GM21619 (cell line): ENCODE measurements around the gene CCDC170.
"Not testable (repeated sequence)": the region's sequence is repeated elsewhere in the genome, so short reads cannot be mapped to it uniquely, and the experiment has no call there.

Experiments used
- ATAC-seq: cut with Tn5 transposase; IDR thresholded peaks from one replicate; pipeline ENCODE4 v1.9.1; 2021; ENCODE audit not compliant: unreplicated experiment

CCDC170 gene

DNA sequence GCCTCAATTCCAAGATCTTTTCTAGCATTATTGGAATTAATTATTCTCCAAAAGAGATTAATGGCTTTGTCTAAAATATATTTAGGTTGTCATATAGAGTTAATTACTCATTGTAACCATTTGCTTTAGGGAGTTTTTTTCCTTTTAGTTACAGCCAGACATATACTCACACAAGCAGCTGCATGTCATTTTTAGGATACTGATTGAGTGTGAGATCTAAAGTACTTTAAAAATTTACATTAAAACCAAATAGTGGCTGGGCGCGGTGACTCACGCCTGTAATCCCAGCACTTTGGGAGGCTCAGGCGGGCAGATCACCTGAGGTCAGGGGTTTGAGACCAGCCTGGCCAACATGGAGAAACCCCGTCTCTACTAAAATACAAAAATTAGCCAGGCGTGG is 51.1 kb downstream of the CCDC170 start:
- not testable (repeated sequence) for ATAC-seq

DNA sequence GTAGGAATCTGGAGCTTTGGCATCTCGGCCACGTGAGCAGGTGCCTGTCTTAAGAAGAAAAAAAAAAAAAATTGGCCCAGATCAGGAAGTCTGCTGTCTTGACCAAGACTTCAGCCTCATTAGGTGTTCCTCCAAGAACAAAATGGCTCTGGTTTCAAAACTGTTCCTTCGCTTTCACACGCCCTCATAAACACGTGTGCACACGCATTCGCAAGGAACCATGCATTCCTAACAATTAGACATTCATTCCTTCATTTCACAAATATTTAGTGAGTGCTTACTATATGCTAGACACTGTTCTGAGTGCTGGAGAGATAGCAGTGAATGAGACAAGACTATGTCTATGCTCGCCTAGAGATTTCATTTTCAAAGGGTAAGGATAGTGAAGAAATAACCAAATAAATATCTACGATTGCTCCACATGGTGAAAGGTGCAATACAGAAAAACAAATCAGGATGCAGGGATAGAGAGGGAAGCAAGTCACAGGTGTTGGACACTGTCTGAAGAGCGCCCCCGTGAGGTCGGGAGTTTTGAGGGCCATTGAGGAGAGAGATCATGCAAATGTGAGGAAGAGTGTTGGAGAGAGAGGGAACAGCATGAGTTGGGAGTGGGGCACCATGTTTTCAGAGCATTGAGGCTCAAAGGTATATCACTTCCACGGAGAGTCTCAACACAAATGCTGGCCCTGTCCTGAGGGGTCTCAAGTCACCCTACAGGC is 53.3 kb downstream of the CCDC170 start:
- ATAC-seq = no peak

DNA sequence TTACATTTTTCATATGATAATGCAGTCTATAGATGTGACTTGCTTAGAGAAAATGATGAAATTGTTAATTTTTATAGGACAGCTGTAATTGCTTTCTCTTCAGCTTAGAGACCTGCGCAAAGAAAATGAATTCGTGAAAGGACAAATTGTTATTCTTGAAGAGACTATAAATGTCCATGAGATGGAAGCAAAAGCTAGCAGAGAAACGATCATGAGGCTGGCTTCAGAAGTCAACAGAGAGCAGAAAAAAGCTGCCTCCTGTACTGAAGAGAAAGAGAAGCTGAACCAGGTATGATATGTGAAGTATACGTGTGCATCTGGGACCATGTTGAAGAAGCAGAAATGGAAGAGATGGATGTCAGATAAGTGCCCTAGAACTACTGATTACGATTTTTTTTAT is 54.4 kb downstream of the CCDC170 start:
- ATAC-seq = no peak

DNA sequence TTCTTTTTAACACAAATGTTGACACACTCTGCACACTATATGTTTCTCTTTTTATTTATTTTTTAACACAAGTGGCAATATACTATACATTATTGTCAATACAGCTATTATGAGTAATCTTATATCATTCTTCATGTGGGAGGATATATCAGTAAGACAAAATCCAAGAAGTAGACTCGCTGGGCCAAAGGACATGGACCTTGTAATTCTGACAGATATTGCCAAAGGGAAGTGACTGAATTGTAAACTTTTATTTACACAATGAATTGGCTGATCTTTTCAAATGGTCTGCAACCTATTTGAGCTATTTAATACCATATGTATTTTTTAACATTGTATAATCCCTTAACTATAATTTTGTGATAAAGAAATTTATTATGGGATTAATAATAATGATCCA is 56.0 kb downstream of the CCDC170 start:
- ATAC-seq = no peak

DNA sequence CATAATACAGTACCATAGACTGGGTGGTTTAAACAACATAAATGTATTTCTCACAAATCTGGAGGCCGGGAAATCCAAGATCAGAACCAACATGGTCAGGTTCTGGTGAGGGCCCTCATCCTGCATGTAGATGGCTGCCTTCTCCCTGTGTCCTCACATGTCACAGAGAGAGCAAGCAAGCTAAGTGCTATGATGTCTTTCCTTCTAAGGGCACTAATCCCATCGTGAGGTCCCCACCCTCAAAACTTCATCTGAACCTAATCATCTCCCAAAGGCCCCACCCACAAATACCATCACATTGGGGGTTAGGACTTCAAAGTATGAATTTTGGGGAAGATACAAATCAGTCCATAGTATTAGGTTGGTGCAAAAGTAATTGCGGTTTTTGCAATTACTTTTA is 56.8 kb downstream of the CCDC170 start:
- ATAC-seq = no peak

DNA sequence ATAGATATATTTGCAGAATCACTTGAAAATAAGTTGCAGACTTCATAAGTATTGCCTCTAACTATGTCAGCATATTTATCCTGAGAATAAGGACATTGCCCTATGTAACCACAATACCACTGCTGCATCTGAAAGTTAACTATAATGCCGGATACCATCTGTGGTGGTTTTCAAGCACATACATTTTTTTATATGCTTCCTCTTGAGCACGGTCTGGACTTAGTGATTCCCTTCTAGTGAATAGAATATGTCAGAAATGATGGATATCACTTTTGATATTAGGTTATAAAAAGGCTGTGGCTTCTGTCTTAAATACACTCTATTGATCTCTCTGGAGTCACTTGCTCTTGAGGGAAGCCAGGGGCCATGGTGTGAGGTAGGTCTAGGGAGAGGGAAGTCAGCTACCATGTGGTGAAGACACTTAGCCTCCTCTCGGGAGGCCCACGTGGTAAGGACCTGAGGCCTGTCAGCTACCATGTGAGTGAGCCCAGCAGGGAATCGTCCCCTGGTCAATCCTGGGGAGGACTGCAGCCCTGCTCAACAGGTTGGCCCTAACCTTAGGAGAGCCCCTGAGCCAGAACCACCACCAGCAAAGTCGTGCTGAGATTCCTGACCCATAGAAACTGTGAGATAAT is 57.5 kb downstream of the CCDC170 start:
- no peak for ATAC-seq

DNA sequence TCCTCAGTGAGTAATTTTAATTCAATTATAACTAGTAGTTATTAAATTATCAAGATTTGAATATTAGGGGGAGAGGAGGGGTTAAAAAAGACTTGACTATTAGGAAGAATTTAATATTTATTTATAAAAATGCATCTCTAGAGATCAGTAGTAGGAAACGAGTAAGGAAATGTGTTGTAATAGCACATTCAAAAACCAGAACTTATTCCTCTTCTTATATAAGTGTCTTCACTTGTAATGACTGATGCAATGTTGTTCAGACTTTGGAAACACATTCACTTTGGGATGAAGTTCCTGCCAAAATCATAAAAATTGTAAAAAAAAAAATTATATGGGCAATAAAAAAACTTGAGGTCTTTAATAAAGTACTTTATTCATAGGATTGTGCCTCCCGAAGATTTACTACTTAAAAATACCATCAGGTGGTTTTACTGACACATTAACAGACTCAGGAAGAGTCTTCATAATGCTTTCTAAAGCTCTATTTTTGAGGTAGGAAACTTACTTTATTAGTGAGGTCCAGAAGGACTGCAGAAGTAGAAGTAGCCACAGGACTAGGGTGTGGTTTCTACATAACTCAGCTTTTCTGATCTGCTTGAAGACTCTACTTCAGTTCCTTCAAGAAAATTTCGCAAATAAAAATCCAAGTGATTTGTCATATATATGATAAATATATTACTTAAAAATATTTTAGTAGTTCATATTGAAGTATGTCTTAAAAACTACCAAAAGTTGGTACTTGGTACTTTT is 59.8 kb downstream of the CCDC170 start:
- ATAC-seq = no peak

DNA sequence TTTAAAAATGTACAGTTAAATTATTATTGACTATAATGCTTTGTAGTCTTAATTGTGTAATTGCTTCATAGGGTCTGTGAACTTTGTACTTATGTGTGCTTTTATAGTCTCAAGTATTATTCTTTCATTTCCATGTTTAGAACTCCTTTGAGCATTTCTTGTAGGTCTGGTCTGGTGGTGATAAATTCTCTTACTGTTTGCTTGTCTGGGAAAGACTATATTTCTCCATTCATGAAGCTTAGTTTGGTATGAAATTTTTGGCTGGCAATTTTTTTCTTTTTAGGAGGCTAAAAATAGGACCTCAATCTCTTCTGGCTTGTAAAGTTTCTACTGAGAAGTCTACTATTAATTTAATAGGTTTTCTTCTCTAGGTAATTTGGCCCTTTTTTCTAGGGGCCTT is 67.4 kb downstream of the CCDC170 start:
- no peak for ATAC-seq

DNA sequence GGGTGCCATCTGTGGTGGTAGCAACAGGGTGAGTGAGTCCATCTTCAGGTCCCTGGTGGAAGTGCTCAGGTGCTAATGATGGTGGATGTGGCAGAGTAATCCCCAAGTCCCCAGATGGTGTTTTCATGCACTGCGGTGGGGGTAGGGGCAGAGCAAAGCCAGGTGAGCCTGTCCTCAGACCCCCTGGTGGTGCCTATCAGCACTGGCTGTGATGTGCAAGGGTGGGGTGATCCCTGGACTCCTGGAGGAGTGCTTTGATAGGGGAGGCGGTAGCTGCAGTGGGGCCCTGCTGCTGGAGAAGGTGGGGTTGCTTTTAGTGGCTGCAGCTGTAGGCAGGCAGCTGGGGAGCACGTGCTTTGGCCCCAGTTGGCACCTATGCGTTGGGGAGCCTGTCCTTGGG is 70.8 kb downstream of the CCDC170 start:
- no peak for ATAC-seq

DNA sequence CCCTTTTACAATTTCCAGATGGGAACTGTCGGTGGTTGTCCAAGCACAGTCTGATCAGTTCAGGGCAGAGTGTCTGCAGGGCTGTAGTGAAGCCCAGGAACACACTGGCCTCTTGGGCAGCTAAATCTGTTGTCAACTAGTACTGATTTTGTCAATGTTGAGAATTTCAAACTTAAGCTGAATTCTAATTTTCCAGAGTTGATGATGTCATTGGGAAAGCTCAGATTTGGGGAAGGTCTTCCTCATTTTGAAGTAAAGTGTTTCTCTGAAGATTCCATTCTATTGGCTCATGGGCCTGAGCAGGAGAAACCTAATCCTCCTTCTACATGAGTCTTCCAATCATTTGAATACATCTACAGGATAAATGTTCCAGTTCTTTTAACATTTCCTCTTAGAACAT is 72.1 kb downstream of the CCDC170 start:
- ATAC-seq = no peak

DNA sequence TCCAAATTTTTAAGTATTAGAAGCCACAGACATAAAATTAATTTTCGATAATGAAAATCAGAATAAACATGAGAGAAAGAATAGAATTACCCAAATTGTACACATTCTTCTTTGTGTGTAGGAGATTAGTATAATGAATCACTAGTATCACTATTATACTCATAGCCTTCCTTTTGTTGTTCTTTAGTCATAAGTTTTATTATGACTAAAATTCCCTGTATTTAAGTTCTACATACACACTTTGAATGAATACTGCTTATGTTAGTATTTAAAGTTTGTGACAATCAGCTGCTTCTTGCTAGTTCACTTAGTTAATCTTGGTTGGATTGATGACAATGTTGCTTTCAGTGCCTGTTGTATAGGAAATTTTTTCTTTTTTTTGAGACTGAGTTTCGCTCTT is 72.7 kb downstream of the CCDC170 start:
- no peak for ATAC-seq

DNA sequence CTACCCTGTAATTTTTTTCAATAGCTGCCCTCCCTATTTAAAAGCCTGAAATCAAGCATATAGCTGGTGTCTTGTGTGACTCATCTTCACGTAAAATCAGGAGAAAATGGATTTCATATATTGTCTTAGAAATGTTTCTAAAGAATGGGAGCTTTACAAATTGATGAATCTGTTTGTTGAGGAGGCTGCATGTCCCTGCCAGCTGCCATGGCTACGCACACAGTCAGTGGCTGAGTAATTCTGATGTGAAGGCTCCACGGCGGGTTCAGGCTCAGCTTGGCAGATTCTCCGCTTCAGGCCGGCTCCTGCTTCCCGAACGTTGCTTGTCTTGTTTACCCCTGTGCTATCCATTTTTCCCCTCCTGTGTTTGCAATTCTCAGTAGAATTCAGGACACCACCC is 82.8 kb downstream of the CCDC170 start:
- no peak for ATAC-seq

DNA sequence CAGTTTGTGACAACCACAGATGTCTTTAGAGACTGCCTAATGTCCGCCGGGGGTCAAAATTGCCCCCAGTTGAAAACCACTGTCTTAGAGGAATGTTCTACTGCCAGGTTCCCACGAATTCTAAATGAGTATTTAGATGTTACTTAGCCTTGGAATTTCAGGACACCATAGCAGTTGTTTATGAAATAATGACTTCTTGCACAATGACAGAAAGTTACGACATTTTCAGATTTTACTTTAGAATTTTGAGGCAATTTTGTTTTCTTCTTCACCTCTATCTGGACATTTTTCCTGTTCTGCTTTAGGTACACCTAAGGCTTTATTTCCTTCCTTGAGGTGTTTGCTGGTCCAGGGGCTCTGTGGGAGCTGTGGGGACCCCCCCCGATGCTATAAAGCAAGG is 83.4 kb downstream of the CCDC170 start:
- no peak for ATAC-seq

DNA sequence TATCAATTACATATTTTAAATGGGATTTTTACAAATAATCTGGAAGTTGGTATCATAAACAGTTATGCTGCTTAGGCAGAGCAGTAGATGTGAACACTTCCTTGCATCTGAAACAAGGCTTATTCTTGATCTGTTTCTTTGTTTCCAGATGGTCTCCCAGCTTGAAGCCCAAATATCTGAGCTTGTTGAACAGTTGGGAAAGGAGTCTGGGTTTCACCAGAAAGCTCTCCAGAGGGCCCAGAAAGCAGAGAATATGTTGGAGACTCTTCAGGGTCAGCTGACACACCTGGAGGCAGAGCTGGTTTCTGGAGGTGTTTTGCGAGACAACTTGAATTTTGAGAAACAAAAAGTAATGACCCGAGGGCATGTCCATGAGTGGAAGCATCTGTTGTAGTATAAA is 91.9 kb downstream of the CCDC170 start:
- no peak for ATAC-seq

DNA sequence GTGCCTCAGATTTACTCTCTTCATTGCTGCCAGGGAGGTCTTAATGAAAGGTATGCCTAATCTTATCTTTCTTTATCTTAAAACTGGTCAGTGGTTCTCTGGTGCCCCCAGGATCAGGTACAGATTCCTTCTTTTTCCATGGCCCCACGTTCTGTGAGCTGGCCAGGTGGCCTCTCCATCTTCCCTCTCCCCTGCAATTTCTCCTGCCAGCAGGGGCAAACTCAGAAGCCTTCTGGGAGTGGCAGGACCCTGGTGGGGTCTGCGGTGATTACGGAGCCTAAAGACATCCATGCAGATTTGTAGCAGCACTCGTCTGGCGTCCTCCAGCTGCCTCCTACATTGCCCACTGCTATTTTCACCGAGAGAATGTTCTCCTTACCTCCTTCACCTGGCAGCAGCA is 95.8 kb downstream of the CCDC170 start:
- no peak for ATAC-seq

DNA sequence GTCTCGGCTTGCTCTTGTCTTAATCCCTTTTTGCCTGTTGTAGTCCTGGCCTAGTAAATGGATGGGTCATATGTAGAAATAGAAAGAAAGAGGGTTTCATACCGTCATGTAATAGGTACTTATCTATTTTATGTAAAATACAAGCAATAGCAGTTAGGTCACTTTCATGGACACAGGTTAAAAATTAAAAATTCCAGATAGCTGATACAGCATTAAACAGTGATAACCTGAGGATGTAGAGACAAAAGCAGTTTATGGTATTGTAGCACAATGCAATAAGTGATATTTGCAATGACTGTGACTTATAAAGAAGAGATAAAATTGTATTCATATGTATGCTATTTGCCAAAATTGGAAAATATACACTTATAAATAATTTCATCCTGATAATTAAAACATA is 96.9 kb downstream of the CCDC170 start:
- no peak for ATAC-seq

DNA sequence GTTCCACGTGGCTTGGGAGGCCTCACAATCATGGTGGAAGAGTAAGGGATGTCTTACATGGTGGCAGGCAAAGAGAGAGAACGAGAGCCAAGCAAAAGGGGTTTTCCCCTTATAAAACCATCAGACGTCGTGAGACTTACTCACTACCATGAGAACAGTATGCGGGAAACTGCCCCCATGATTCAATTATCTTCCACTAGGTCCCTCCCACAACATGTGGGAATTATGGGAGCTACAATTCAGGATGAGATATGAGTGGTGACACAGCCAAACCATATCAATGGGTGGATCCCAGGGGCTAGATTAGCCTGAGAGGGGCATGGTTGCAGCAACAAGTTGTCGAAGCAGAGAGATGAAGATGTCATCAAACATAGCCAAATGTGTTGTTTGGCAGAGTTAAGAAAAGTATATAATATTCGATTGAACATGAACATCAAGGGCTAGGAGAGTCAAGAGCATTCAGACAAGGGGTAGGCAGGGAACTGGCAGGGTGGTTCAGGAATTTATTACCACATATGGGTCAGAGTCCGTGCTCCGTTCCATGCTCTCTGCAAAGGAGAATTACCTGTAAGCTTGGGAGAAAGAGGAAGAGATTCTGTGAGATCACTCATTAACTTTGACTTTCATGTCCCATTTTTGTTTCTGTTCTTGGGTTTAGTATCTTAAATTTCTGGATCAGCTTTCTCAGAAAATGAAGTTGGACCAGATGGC is 98.8 kb downstream of the CCDC170 start:
- no peak for ATAC-seq

DNA sequence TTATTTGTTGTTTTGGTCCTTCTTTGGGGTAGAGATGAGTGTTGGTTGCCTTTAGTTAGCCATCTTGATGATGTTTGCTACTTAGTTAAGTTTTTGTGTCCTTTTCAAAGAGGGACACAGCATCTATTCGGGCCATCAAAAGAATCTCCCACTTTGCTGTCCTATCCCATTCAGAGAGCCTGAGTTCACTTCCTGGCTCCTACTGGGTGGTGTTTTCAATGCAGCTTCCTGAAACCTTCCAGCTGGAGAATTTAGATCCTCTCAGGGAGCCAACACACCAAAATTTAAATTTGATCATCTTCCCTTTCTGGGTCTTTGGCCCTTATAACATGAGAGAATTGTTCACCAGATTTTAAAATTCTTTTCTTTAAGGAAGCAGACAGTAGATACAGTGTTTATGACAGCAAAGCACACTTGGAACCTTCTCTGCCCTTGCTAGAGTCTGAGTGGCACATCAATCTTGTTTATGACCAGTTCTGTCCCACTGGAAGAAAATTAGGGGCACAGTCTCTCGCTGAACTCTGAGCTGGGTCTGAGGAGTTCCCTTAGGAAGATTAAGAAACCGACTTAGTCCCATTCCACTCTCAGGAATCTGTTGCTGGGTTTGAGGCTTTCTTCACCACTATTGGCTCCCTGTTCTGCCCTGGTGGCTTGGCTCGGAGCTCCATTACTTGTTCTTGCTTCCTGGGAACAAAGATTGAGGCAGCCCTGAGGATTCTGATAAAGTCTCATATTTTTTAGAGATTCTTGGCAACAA is 115.5 kb downstream of the CCDC170 start:
- ATAC-seq = no peak

DNA sequence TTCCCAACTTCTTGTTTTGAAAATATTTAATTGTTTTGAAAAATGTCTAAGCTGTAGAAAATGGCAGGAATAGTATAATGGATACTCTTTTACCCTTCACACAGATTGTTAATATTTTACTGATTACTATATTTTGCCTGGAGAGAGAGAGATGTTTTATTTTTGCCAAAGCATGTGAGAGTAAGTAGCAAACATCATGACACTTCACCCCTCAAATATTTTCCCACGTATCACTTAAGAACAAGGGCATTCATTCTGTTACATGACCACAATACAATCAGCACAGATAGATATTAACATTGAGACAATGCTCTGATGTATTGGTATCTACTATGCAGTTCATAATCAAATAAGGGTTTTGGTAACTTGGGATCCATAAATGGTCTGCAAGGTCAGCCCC is 116.5 kb downstream of the CCDC170 start:
- ATAC-seq = no peak

DNA sequence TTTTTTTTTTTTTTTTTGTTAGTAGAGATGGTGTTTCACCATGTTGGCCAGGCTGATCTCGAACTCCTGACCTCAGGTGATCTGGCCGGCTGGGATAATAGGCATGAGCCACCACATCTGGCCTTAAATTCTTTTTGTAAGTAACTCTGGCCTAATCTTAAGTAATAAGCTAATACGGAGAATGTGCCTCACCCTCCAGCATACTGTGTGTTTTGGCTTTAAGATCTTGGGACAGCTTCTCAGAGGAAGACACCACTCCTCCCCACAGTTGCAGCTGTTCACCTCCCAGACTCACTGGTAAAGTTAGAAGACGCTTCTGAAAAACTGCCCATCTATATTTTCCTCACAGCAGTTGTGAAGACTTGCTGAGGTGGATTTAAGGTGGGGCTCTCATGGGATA is 120.8 kb downstream of the CCDC170 start:
- ATAC-seq = no peak

DNA sequence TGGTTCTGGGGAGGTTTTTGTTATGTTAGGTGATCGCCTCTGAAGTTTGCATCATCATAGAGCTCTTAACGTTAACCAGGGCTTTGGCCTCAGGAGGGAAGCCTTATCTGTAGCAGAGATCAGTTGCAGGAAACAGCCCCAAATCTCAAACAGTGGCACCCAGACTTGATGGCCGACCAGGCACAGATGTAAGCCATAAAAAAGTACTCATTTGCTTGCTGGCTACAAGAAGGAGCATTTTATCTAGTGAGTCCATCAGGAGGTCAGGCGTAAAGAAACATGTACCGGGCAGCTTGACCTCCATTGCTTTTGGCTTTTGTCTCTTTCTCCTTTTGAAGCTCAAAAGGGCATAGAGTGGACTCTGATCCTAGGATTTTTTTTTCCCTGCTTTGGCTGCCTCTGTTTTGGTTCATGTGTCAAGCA is 122.3 kb downstream of the CCDC170 start:
- no peak for ATAC-seq
